GM12878 (cell line): ENCODE measurements around the gene RNASEH2A. TPM values are rescaled to one million over a fixed set of nuclear protein-coding genes. Genes with fewer than 3 reads are reported as not detected.

Experiments used
- ATF2 ChIP-seq: IDR thresholded peaks from 2 replicates; pipeline ENCODE4 v1.6.1; 2012; ENCODE audit warnings: low read length, inconsistent platforms
- BCL3 ChIP-seq: IDR thresholded peaks from 2 replicates; pipeline ENCODE4 v1.6.1; 2011; ENCODE audit warnings: borderline replicate concordance, low read depth, mild to moderate bottlenecking, moderate library complexity, low read length; ENCODE audit not compliant: insufficient read depth, poor library complexity, severe bottlenecking
- CBX3 ChIP-seq: fragments of 200-600 bp; sonication (generic); IDR thresholded peaks from 2 replicates; pipeline ENCODE4 v1.6.1; 2016; ENCODE audit warnings: low read depth, borderline replicate concordance
- E2F8 ChIP-seq: fragments of 450-650 bp; IDR thresholded peaks from 2 replicates; pipeline ENCODE4 v1.6.1; 2018; ENCODE audit warnings: mild to moderate bottlenecking, low read depth, moderate library complexity; ENCODE audit not compliant: partially characterized antibody
- EGR1 ChIP-seq, 2 experiments: IDR thresholded peaks; 1 replicate in 1 of 2; 2 replicates in 1 of 2; pipeline ENCODE4 v1.6.1; 2011 to 2012; ENCODE audit warnings: low read depth in 2 of 2, low read length in 2 of 2, borderline replicate concordance in 1 of 2, mild to moderate bottlenecking in 1 of 2, moderate library complexity in 1 of 2
- EP300 ChIP-seq, 2 experiments: fragments of 150-350 bp in 1 of 2; IDR thresholded peaks; 2 replicates each; pipeline ENCODE4 v1.6.1; 2011 to 2012; ENCODE audit warnings: low read depth in 2 of 2, low read length in 2 of 2, borderline replicate concordance in 1 of 2, improper control_type of control experiment in 1 of 2, inconsistent platforms in 1 of 2; ENCODE audit not compliant: control insufficient read depth in 1 of 2
- MEF2B ChIP-seq: fragments of 450-650 bp; IDR thresholded peaks from 2 replicates; pipeline ENCODE4 v1.6.1; 2018; ENCODE audit warnings: mild to moderate bottlenecking, moderate library complexity; ENCODE audit not compliant: partially characterized antibody, poor library complexity, severe bottlenecking
- MXI1 ChIP-seq: fragments of 150-350 bp; IDR thresholded peaks from 2 replicates; pipeline ENCODE4 v1.6.1; 2011; ENCODE audit warnings: low read depth, mild to moderate bottlenecking, inconsistent platforms, low read length, improper control_type of control experiment
- PBX3 ChIP-seq: IDR thresholded peaks from 2 replicates; pipeline ENCODE4 v1.6.1; 2011; ENCODE audit warnings: mild to moderate bottlenecking, low read depth, low read length, moderate library complexity; ENCODE audit not compliant: insufficient replicate concordance
- PKNOX1 ChIP-seq: fragments of 450-650 bp; IDR thresholded peaks from 2 replicates; pipeline ENCODE4 v1.6.1; 2016; ENCODE audit warnings: mild to moderate bottlenecking
- POLR2AphosphoS5 ChIP-seq: IDR thresholded peaks from 2 replicates; pipeline ENCODE4 v1.6.1; 2011; ENCODE audit warnings: mild to moderate bottlenecking, low read length, inconsistent platforms
- RUNX3 ChIP-seq: IDR thresholded peaks from 2 replicates; pipeline ENCODE4 v1.6.1; 2012; ENCODE audit warnings: low read length, inconsistent platforms
- SIX5 ChIP-seq: IDR thresholded peaks from 2 replicates; pipeline ENCODE4 v1.6.1; 2011; ENCODE audit warnings: mild to moderate bottlenecking, low read depth, low read length, moderate library complexity; ENCODE audit not compliant: severe bottlenecking
- ZNF687 ChIP-seq: fragments of 450-650 bp; IDR thresholded peaks from 2 replicates; pipeline ENCODE4 v1.6.1; 2017; ENCODE audit warnings: mild to moderate bottlenecking, moderate library complexity
- polyA plus RNA-seq, 11 experiments: library from polyadenylated mRNA; depleted of rRNA in 4 of 11; unstranded in 6 of 11; stranded (reverse) in 5 of 11; fragments of >200 nt; fragmentation: Nextera tagmentation in 4 of 11; fragmentation: Illumina TruSeq in 1 of 11; extraction: Ambion mirVana in 4 of 11; extraction: Trizol in 1 of 11; gene quantifications; 1 replicate in 1 of 11; 2 replicates in 10 of 11; pipeline versions ENCODE4 v1.2.1 to v1.2.3, GENCODE V29; 2011 to 2016; ENCODE audit warnings: inconsistent platforms in 2 of 11, missing spikeins in 2 of 11, low read depth in 1 of 11
- total RNA-seq, 4 experiments: library from RNA; depleted of rRNA in 3 of 4; stranded (reverse); fragments of >200 nt in 3 of 4; fragmentation: Illumina TruSeq in 1 of 4; extraction: Trizol in 1 of 4; gene quantifications; 2 replicates each; pipeline versions ENCODE4 v1.2.1 to v1.2.3, GENCODE V29; 2013 to 2021

Gene RNASEH2A
- total and polyA plus RNA-seq, 10 of the 15 experiments (the other 5 are each of a cell fraction or from before 2014, with no cell fraction given), result 17.4 to 103 (median 40.4) TPM

GRCh38 chr19:12782424-12783290 is 23.7 kb upstream of the RNASEH2A start (continued):
- TF ChIP-seq PKNOX1 (peak; percentile 5; the same call in 1 of the 2 replicates), POLR2AphosphoS5 (no peak; the same call in 1 of the 2 replicates), ZNF687 (peak; percentile 97), RUNX3 (no peak), MEF2B (peak; percentile 63), EP300 (IDR thresholded peaks at IDR 0.05; ENCODE audit: borderline replicate concordance in 1 of 2, control insufficient read depth in 1 of 2, low read depth in 2 of 2, low read length in 2 of 2) (peak; percentile 80 to 81), ATF2 (no peak), PBX3 (no peak), CBX3 (no peak), MXI1 (peak; percentile 84; the same call in 1 of the 2 replicates), SIX5 (peak; percentile 9), EGR1 (IDR thresholded peaks at IDR 0.05; ENCODE audit: borderline replicate concordance in 1 of 2, low read depth in 2 of 2, low read length in 2 of 2) (peak; percentile 98 to 100), E2F8 (no peak), BCL3 (peak; percentile 94)
